GM12801 (cell line): Measurements from ENCODE around the gene TUBB3.

Source experiments
- TF ChIP-seq, protein P1 (sequence below): IDR thresholded peaks from one replicate; pipeline ENCODE4 v1.5.1; 2011; ENCODE audit warnings: control low read depth; ENCODE audit not compliant: insufficient read length; ENCODE audit errors: extremely low read depth

Gene TUBB3

DNA sequence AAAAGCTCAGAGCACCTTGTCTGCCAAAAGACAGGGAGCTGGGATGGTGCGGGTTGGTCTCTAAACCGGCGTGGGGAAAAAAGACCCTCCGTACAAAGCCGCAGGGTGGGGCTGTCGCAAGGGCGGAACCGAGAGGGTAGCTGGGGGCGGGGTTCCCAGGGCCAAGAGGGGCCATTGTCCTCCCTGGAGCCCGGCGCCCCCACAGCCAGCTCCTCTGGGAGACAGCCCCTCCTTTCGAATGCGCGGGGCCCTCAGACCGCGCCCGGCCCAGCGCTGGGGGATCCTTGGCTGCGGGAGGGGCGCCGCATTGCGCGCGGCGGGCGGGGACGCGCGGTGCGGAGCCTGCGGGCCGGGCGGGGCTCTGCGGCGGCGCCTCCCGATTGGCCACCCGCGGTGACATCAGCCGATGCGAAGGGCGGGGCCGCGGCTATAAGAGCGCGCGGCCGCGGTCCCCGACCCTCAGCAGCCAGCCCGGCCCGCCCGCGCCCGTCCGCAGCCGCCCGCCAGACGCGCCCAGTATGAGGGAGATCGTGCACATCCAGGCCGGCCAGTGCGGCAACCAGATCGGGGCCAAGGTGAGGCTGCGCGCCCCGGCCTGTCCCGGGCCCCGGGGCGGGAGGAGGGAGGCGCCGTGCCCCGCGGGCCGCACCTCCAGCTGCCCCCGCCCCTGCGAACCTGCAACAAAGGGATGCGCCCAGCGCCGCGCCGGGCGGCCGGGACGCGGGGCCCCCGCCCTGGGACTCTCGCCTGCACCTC, at the start of gene TUBB3:
Gene TUBB3 (plus strand): TSS at position 459 of the 756 bp plus-strand sequence. CDS start 60 bp downstream, at position 519.
- TF ChIP-seq, protein P1, sequence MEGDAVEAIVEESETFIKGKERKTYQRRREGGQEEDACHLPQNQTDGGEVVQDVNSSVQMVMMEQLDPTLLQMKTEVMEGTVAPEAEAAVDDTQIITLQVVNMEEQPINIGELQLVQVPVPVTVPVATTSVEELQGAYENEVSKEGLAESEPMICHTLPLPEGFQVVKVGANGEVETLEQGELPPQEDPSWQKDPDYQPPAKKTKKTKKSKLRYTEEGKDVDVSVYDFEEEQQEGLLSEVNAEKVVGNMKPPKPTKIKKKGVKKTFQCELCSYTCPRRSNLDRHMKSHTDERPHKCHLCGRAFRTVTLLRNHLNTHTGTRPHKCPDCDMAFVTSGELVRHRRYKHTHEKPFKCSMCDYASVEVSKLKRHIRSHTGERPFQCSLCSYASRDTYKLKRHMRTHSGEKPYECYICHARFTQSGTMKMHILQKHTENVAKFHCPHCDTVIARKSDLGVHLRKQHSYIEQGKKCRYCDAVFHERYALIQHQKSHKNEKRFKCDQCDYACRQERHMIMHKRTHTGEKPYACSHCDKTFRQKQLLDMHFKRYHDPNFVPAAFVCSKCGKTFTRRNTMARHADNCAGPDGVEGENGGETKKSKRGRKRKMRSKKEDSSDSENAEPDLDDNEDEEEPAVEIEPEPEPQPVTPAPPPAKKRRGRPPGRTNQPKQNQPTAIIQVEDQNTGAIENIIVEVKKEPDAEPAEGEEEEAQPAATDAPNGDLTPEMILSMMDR: no peak

DNA sequence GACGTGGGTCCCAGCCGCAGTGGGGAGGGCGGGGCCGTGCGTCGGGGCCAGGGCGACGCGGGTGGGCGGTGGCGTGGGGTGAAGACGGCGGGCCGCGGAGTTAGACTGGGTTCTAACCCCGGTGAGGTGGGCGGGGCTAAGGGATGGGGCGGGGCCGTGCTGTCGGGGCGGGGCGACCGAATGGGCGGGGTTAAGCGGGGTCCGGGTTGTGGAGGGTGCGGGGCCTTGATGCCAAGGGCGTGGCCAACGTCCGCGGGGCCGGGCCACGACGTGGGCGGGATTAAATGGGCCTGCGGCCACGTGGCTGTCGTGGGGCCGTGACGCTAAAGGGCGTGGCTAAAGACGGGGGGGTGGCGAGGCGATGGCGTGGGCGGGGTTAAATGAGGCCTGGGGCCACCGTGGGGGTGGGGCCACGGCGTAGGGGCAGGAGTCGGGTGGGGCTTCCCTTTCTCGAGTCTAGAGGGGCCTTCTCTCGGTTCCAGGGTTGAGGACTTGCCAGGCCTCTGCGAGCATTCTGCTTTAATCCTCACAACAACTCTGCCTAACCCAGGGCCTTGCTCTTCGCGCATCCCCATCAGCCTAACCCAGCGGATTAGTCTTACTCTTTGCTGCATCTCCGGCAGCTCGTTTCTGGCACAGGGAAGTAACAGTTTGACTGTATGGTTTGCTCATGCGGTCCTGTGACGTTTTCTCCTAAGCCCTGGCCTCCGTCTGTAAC, 49.0 kb upstream of the TUBB3 start:
- TF ChIP-seq, protein P1: no peak

DNA sequence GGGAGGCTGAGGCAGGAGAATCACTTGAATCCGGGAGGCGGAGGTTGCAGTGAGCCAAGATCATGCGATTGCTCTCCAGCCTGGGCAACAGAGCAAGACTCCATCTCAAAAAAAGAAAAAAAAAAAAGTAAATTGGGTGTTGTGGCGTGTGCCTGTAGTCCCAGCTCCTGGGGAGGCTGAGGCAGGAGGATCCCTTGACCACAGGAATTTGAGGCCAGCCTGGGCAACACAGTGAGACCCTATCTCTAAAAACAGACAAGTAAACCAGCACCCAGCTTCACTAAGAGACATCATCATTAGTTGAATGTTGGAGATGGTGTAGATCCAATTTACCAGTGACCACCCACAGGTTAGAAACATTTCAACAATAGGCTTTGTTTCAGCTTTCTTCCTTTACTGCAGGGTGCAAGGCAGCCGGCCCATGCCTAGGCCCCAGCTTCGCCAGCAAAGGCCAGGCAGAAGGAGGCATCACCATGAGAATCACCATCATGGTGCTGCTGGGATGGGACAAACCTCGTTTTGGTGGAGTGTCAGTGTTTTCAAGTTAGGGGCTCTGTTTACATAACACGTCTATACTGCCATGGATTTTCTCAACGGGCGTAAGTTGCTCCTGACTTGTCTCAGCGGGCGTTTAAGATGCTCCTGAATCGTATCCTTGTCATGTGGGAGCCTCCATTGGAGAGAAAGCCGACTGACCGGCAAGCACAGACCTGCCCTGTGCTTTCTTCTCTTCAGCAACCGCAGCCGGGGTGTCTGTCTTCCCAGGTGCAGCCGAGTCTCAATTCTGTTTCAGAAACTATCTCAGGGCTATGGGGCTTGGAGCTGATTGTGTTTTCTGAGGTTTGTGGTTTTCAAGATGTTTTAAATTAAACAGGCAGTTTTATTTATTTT, 42.4 kb upstream of the TUBB3 start:
- TF ChIP-seq, protein P1: no peak

DNA sequence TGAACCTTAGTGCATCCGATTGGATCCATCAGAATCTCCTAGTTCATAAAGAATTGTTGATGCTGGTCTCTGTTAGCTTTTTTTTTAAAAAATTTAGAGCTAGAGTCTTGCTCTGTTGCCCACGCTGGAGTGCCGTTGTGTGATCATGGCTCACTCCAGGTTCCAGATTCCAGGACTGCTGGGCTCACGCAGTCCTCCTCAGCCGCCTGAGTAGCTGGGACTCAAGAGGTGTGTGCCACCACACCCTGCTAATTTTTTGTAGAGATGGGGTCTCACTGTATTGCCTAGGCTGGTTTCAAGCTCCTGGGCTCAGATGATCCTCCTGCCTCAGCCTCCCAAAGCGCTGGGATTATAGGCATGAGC, 41.8 kb upstream of the TUBB3 start:
- TF ChIP-seq, protein P1: no peak

DNA sequence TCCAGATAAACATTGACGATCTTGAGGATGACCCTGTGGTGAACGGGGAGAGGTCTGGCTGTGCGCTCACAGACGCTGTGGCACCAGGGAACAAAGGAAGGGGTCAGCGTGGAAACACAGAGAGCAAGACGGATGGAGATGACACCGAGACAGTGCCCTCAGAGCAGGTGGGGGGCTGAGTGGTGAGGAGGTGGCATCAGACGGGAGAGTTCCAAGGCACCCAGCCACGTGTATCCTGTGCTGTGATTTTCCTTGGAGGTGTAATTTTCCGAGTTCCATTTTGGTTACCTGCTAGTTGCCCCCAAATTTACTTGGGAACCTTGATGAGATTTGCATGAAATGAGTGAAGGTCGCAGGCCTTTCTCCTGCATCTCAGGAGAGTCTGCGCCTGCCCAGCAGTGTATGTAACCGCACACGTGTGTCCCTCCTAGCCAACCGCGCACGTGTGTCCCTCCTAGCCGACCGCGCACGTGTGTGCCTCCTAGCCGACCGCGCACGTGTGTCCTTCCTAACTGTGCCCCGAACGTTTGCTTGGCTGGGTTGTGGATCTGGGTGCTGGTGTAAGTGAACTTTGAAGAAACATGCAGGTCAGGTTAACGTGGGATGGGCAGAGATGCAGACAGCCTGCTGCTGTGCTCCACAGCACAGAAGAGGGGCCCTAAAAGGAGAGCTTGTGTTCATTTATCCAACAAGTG, 39.6 kb upstream of the TUBB3 start:
- TF ChIP-seq, protein P1: no peak

DNA sequence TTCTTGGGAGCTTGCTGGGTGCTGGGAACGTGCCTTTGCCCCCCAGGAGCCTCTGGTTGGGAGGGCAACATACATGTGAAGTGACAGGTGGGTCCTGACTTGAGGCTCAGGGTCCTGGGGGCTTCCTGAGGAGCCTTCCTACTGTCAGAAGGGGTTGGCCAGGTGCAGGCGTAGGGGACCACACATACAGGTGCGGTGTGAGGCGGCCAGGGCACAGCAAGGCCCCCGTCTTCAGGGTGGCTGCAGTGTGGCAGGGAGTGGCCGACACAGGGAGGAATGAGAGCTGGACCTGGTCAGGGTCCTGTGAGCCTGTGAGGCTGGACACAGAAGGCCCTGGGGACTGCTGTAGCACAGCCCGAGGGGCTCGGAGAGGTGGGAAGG, 39.1 kb upstream of the TUBB3 start:
- TF ChIP-seq, protein P1: no peak
